ENCODE results near the gene MBP. TPM values are rescaled to one million over a fixed set of nuclear protein-coding genes. Genes with fewer than 3 reads are reported as not detected.

Gene MBP
- total and polyA plus RNA-seq, 2 donors (not counting 1 experiment from before 2014, with no cell fraction given) = 2.3 to 3.6 TPM

DNA sequence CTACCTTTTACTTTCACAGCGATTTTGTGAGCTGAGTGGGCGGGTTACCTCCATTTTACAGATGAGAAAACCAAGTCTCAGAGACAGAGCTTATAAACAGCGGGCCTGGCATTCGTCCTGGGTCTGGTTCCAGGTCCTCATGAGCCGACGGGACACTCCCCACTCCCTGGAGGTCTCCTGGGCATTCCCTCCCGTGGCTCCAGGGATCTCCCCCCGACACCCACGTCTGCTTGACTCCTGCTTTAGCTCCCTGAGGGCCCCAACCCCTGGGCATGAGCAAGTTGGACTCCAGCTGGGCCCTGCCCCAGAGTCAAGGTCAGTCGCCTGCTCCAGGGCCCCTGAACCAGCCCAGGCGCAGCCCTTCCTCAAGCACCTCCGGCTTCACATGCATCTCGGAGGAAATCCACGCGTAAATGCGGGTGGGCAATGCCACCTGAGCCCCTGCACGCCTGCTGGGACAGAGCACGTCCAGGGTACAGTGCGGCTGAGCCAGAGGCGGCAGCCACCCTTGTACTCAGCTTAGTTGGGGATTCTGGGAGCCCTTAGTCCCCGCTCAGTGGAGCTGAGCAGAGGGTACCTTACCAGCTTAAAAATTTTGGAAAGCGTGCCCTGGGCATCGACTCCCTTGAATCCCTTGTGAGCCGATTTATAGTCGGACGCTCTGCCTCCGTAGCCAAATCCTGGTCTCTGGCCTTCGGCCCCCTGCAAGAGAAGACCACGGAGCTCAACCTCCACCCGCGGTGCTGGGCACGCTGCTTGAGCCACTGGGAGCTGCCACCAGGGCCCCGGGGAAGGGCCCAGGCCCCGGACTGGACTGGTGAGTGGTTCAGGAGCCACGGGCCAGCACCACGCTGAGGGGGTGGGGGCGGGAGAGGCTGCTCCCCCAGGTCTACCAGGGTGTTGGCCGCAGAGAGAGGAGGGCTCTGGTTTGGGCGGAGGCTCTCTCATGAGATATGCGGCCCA lies 148.1 kb downstream of the MBP start:
- no peaks in the 10 kb centered on the region for H4K20me1 ChIP-seq (ENCODE audit: control insufficient read depth, extremely low read depth, insufficient read depth, low read length)
- DNase-seq (ENCODE audit: low read depth in 2 of 2) = no peak
- no peaks in the 10 kb centered on the region for H3K9me3 ChIP-seq (ENCODE audit: control insufficient read depth, insufficient read depth, low read depth, low read length)
- H3K4me2 ChIP-seq (ENCODE audit: extremely low read depth, insufficient read depth, low read length) = no peak overlapping the region
- H3K36me3 ChIP-seq (ENCODE audit: control insufficient read depth, insufficient read depth, low read length) = no peaks in the 10 kb centered on the region
- H3K79me2 ChIP-seq (ENCODE audit: control insufficient read depth, insufficient read depth, low read length) = no peaks in the 10 kb centered on the region
- no peak overlapping the region for H3K9ac ChIP-seq (ENCODE audit: insufficient read depth, low read length)
- H3K4me1 ChIP-seq (ENCODE audit: control insufficient read depth, extremely low read depth, insufficient read depth, low read length) = no peaks in the 10 kb centered on the region
- TF ChIP-seq, protein P1, sequence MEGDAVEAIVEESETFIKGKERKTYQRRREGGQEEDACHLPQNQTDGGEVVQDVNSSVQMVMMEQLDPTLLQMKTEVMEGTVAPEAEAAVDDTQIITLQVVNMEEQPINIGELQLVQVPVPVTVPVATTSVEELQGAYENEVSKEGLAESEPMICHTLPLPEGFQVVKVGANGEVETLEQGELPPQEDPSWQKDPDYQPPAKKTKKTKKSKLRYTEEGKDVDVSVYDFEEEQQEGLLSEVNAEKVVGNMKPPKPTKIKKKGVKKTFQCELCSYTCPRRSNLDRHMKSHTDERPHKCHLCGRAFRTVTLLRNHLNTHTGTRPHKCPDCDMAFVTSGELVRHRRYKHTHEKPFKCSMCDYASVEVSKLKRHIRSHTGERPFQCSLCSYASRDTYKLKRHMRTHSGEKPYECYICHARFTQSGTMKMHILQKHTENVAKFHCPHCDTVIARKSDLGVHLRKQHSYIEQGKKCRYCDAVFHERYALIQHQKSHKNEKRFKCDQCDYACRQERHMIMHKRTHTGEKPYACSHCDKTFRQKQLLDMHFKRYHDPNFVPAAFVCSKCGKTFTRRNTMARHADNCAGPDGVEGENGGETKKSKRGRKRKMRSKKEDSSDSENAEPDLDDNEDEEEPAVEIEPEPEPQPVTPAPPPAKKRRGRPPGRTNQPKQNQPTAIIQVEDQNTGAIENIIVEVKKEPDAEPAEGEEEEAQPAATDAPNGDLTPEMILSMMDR (conservative IDR thresholded peaks at IDR 0.05 in 1 of 2, IDR thresholded peaks at IDR 0.05 in 1 of 2; ENCODE audit: low read depth in 1 of 2, low read length in 2 of 2) = no peak
- no peak for TF ChIP-seq EZH2 (IDR thresholded peaks at IDR 0.05; ENCODE audit: low read length, missing control alignments)
- no peak overlapping the region for H3K27ac ChIP-seq (ENCODE audit: insufficient read depth, low read length)
- H2AFZ ChIP-seq (ENCODE audit: low read length) = no peak overlapping the region
- H3K27me3 ChIP-seq (ENCODE audit: control insufficient read depth, insufficient read depth, low read length) = peaks cover 2% of the 10 kb centered on the region
- H3K4me3 ChIP-seq (replicated peaks in 1 of 4; ENCODE audit: control extremely low read depth in 1 of 4, insufficient read depth in 1 of 4, low read depth in 3 of 4, low read length in 4 of 4) = no peak overlapping the region

DNA sequence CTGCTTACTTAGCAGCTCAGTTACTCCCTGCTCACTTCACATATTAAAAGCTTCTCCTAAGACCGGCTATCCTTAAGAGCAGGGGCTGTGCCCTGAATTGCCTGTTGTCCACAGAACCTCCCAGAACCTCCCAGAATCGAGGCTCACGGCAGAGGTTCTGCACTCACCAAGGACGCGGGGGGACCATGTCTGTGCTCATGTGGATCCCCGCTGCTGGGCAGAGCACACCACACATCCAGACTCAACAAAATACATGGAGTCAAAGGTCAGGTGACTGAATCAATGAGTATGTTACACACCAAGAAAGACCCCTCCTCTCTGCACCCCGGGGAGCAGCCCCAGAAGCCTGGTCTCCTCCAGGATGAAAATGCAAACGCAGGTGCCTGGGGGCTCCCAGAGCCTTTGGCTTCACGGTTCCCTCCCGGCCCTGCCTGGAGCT lies 149.0 kb downstream of the MBP start:
- H4K20me1 ChIP-seq (ENCODE audit: control insufficient read depth, extremely low read depth, insufficient read depth, low read length) = no peaks in the 10 kb centered on the region
- H3K4me1 ChIP-seq (ENCODE audit: control insufficient read depth, extremely low read depth, insufficient read depth, low read length) = no peaks in the 10 kb centered on the region
- H3K4me2 ChIP-seq (ENCODE audit: extremely low read depth, insufficient read depth, low read length) = no peak overlapping the region
- no peaks in the 10 kb centered on the region for H3K9me3 ChIP-seq (ENCODE audit: control insufficient read depth, insufficient read depth, low read depth, low read length)
- no peak overlapping the region for H3K9ac ChIP-seq (ENCODE audit: insufficient read depth, low read length)
- no peak overlapping the region for H2AFZ ChIP-seq (ENCODE audit: low read length)
- H3K36me3 ChIP-seq (ENCODE audit: control insufficient read depth, insufficient read depth, low read length) = no peaks in the 10 kb centered on the region
- no peaks in the 10 kb centered on the region for H3K79me2 ChIP-seq (ENCODE audit: control insufficient read depth, insufficient read depth, low read length)
- no peak overlapping the region for H3K27ac ChIP-seq (ENCODE audit: insufficient read depth, low read length)
- no peak for DNase-seq (ENCODE audit: low read depth in 2 of 2)
- no peak overlapping the region for H3K4me3 ChIP-seq (replicated peaks in 1 of 4; ENCODE audit: control extremely low read depth in 1 of 4, insufficient read depth in 1 of 4, low read depth in 3 of 4, low read length in 4 of 4)
- TF ChIP-seq, protein P1 (conservative IDR thresholded peaks at IDR 0.05 in 1 of 2, IDR thresholded peaks at IDR 0.05 in 1 of 2; ENCODE audit: low read depth in 1 of 2, low read length in 2 of 2) = no peak
- no peak for TF ChIP-seq EZH2 (IDR thresholded peaks at IDR 0.05; ENCODE audit: low read length, missing control alignments)
- no peaks in the 10 kb centered on the region for H3K27me3 ChIP-seq (ENCODE audit: control insufficient read depth, insufficient read depth, low read length)

DNA sequence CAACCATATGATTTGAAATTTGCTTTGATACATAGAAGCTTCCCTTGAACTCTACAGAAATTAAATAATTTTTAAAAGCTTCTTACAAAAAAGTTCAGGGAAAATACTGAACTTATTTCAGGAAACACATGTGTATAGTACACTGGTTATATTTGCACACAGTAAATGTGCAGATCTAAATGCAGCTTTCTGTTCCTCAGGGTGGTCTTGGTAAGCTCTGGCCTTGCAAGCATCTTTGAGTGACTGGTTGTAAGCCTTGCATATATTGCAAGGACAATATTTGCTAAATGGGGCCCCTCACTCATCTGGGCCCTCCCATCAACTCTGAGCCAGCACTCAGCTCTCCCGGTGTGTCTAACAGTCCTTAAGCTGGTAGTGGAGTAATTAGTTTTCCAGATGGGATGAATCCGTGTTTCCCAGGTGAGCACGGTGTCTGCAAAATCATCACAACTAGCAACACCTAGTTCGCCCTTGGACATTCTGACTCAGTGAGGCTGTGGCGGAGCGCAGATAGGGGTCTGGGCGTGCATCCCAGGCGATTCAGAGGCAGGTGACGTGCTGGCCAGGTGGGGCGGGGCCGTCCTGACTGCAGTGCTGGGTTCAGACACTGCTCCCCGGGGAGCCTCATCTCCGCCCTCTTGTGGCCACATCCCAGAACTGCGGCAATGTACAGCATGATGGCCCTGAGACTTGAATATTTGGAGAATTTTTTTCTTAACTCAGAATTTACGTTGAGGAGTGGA lies 149.6 kb downstream of the MBP start:
- H3K27me3 ChIP-seq (ENCODE audit: control insufficient read depth, insufficient read depth, low read length) = no peaks in the 10 kb centered on the region
- TF ChIP-seq, protein P1 (conservative IDR thresholded peaks at IDR 0.05 in 1 of 2, IDR thresholded peaks at IDR 0.05 in 1 of 2; ENCODE audit: low read depth in 1 of 2, low read length in 2 of 2) = peak; percentile 87 to 94
- no peak for TF ChIP-seq EZH2 (IDR thresholded peaks at IDR 0.05; ENCODE audit: low read length, missing control alignments)
- H3K4me2 ChIP-seq (ENCODE audit: extremely low read depth, insufficient read depth, low read length) = no peak overlapping the region
- H3K79me2 ChIP-seq (ENCODE audit: control insufficient read depth, insufficient read depth, low read length) = no peaks in the 10 kb centered on the region
- DNase-seq (ENCODE audit: low read depth in 2 of 2) = peak; percentile 65 to 74
- no peak overlapping the region for H2AFZ ChIP-seq (ENCODE audit: low read length)
- H3K36me3 ChIP-seq (ENCODE audit: control insufficient read depth, insufficient read depth, low read length) = no peaks in the 10 kb centered on the region
- H3K9ac ChIP-seq (ENCODE audit: insufficient read depth, low read length) = no peak overlapping the region
- H3K9me3 ChIP-seq (ENCODE audit: control insufficient read depth, insufficient read depth, low read depth, low read length) = no peaks in the 10 kb centered on the region
- no peaks in the 10 kb centered on the region for H4K20me1 ChIP-seq (ENCODE audit: control insufficient read depth, extremely low read depth, insufficient read depth, low read length)
- no peak overlapping the region for H3K4me3 ChIP-seq (replicated peaks in 1 of 4; ENCODE audit: control extremely low read depth in 1 of 4, insufficient read depth in 1 of 4, low read depth in 3 of 4, low read length in 4 of 4)
- H3K27ac ChIP-seq (ENCODE audit: insufficient read depth, low read length) = no peak overlapping the region
- H3K4me1 ChIP-seq (ENCODE audit: control insufficient read depth, extremely low read depth, insufficient read depth, low read length) = no peaks in the 10 kb centered on the region
